Activated B cell treated with CpG ODN at 0.5 μM for 24 hours (primary cell): ENCODE measurements around the gene NKAIN2. TPM values are rescaled to one million over a fixed set of nuclear protein-coding genes. Genes with fewer than 3 reads are reported as not detected.

Source experiments
- ATAC-seq: fragments of 200-7000 bp; cut with Tn5 transposase; one replicate; pipeline ENCODE4 v1.10.0; 2021; ENCODE audit warnings: low read depth, mild to moderate bottlenecking, moderate library complexity
- CTCF ChIA-PET: fragments of 350-600 bp; sonication (Branson Sonifier 250); formaldehyde crosslinking; loops from one replicate; lab custom pipeline; 2021; ENCODE audit warnings: antibody characterized with exemption; lab: Charles Lee
- POLR2A ChIA-PET: fragments of 350-600 bp; sonication (Branson Sonifier 250); formaldehyde crosslinking; loops from one replicate; lab custom pipeline; 2021; ENCODE audit warnings: antibody characterized with exemption; lab: Charles Lee
- DNase-seq: peaks from one replicate; pipeline ENCODE4 v3.0.0; 2022
- H3K27ac Mint-ChIP-seq: one replicate; pipeline ENCODE4 v1.8.0; 2020; ENCODE audit warnings: mixed read lengths
- H3K27me3 Mint-ChIP-seq: one replicate; pipeline ENCODE4 v1.8.0; 2021; ENCODE audit warnings: mixed read lengths
- H3K36me3 Mint-ChIP-seq: one replicate; pipeline ENCODE4 v1.8.0; 2021; ENCODE audit warnings: low read depth, mixed read lengths
- H3K4me1 Mint-ChIP-seq: one replicate; pipeline ENCODE4 v1.8.0; 2021; ENCODE audit warnings: mixed read lengths
- H3K4me3 Mint-ChIP-seq: one replicate; pipeline ENCODE4 v1.8.0; 2020; ENCODE audit warnings: mild to moderate bottlenecking, mixed read lengths
- H3K9me3 Mint-ChIP-seq: one replicate; pipeline ENCODE4 v1.8.0; 2020; ENCODE audit warnings: mixed read lengths
- intact Hi-C: fragments of 100-400 bp; cut with micrococcal nuclease; formaldehyde crosslinking; loops from one replicate; pipeline ENCODE4 v1.15.1; 2024
- total RNA-seq: library from RNA; stranded (reverse); gene quantifications from 2 replicates; pipeline ENCODE4 v1.2.3, GENCODE V29; 2022
- TF ChIP-seq, protein P1 (sequence below): fragments of 200-600 bp; IDR thresholded peaks from one replicate; pipeline ENCODE4 v1.8.0; 2022; ENCODE audit warnings: antibody characterized with exemption, mild to moderate bottlenecking

Gene NKAIN2
- total RNA-seq, 1 donor from 2014 or later, result not detected

DNA sequence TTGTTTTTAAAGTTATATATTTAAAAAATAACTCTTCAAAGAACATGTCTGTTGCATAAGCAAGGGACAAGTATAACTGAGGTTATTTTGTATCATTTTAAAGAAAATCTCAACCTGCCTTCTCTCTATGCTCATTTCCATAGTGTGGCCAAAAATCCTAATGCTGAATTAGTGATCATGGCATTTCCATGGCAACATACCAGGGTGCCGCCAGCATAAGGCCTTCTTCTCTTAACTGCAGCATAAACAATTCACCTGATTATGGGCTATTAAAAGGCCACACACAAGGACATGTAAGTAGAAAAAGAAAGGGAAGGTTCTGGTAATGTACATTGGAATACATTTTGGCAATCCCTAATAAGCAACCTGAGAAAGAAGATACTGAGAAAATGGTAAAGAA, 1063.5 kb downstream of the NKAIN2 start:
- H3K4me3 Mint-ChIP-seq, result no peak overlapping the region
- no peaks in the 10 kb centered on the region for H3K27me3 Mint-ChIP-seq
- DNase-seq (no peak), ATAC-seq (no peak)
- intact Hi-C loops, result no loop called here
- ChIA-PET POLR2A (no interaction called here), CTCF (no interaction called here)
- no peaks in the 10 kb centered on the region for H3K36me3 Mint-ChIP-seq
- no peaks in the 10 kb centered on the region for H3K4me1 Mint-ChIP-seq
- H3K27ac Mint-ChIP-seq, result no peak overlapping the region
- peaks cover 5% of the 10 kb centered on the region for H3K9me3 Mint-ChIP-seq
- TF ChIP-seq, protein P1, sequence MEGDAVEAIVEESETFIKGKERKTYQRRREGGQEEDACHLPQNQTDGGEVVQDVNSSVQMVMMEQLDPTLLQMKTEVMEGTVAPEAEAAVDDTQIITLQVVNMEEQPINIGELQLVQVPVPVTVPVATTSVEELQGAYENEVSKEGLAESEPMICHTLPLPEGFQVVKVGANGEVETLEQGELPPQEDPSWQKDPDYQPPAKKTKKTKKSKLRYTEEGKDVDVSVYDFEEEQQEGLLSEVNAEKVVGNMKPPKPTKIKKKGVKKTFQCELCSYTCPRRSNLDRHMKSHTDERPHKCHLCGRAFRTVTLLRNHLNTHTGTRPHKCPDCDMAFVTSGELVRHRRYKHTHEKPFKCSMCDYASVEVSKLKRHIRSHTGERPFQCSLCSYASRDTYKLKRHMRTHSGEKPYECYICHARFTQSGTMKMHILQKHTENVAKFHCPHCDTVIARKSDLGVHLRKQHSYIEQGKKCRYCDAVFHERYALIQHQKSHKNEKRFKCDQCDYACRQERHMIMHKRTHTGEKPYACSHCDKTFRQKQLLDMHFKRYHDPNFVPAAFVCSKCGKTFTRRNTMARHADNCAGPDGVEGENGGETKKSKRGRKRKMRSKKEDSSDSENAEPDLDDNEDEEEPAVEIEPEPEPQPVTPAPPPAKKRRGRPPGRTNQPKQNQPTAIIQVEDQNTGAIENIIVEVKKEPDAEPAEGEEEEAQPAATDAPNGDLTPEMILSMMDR, result no peak

DNA sequence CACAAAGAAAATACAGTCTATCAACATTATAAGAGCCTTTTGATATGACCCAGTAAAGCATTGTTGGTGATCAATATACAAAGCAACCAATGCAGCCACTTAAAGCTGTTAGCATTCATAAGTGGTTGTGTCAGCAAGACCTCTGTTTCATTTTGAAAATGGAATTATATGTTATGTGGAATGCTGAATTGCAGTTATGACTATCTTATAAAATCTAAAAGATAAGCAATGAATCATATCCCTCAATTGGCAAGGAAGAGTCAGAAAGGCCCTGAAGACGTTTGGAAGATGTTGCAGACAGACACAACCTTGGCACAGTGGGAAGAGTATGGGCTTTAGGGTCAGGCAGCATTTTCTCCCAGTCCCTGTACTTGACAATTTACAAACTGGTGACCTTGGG, 1064.8 kb downstream of the NKAIN2 start:
- no peaks in the 10 kb centered on the region for H3K36me3 Mint-ChIP-seq
- ChIA-PET CTCF (no interaction called here), POLR2A (no interaction called here)
- no peaks in the 10 kb centered on the region for H3K9me3 Mint-ChIP-seq
- H3K27me3 Mint-ChIP-seq, result no peaks in the 10 kb centered on the region
- H3K4me1 Mint-ChIP-seq, result no peaks in the 10 kb centered on the region
- H3K4me3 Mint-ChIP-seq, result no peak overlapping the region
- no peak for DNase-seq
- ATAC-seq, result no peak
- no peak overlapping the region for H3K27ac Mint-ChIP-seq
- intact Hi-C loops, result no loop called here
- TF ChIP-seq, protein P1, result no peak

DNA sequence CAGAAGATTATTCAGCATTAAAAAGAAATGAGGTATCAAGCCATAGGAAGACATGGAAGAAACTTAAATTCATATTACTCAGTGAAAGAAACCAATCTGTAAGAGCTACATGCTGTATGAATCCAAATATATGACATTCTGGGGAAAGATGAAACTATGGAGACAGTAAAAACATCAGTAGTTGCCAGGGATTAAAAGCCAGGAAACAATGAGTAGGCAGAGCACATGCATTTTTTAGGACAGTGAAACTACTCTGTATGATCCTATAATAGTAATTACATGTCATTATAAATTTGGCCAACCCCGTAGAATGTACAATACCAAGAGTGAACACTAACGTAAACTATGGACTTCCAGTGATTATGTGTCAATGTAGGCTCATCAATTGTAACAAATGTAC, 1065.8 kb downstream of the NKAIN2 start:
- H3K27ac Mint-ChIP-seq, result no peak overlapping the region
- no peaks in the 10 kb centered on the region for H3K9me3 Mint-ChIP-seq
- no peak overlapping the region for H3K4me3 Mint-ChIP-seq
- no peaks in the 10 kb centered on the region for H3K4me1 Mint-ChIP-seq
- TF ChIP-seq, protein P1, result no peak
- CTCF ChIA-PET, result no interaction called here
- ATAC-seq (no peak), DNase-seq (no peak)
- no peaks in the 10 kb centered on the region for H3K36me3 Mint-ChIP-seq
- POLR2A ChIA-PET, result no interaction called here
- intact Hi-C loops, result no loop called here
- H3K27me3 Mint-ChIP-seq, result no peaks in the 10 kb centered on the region

DNA sequence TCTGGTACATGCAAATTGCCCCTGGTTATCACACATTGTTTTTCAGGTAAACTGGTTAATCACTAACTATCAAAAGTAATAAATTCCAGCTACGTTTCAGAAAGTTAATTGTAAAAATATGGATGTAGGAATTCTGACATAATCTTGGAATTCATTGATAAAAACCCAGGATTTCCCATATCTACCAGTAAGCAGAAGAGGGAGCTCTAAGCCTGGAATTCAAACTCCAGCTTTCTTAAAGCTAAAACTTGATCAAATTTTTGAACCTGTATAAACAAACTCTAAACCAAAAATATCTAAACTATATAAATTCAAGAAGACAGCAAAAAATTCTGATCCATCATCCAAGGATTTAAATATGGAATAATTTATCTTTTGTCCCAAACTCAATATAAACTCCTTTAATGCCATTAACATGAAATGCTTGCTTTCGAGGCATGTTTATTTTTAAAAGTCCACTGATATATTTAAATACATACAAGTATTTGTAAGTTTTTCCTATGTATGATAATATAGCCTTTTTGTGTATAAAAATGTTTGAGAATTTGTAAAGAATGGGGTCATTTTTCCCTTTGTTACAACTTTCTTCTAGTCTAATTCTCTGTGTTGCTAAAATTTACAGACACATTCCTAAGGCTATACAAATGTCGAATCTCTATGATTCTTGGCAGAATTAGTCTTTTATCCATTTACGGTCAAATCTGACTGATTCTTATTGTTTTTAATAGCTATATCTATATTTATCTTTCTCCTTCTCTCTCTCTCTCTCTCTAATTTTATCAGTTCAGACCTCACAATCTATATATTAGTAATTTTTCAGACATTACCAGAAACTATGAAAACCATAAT, 1067.2 kb downstream of the NKAIN2 start:
- TF ChIP-seq, protein P1, result no peak
- no peak overlapping the region for H3K4me3 Mint-ChIP-seq
- ATAC-seq, result no peak
- no peaks in the 10 kb centered on the region for H3K4me1 Mint-ChIP-seq
- DNase-seq, result no peak
- H3K36me3 Mint-ChIP-seq, result no peaks in the 10 kb centered on the region
- H3K27ac Mint-ChIP-seq, result no peak overlapping the region
- H3K27me3 Mint-ChIP-seq, result no peaks in the 10 kb centered on the region
- CTCF ChIA-PET, result no interaction called here
- POLR2A ChIA-PET, result no interaction called here
- H3K9me3 Mint-ChIP-seq, result peaks cover 4% of the 10 kb centered on the region
- intact Hi-C loops, result no loop called here

DNA sequence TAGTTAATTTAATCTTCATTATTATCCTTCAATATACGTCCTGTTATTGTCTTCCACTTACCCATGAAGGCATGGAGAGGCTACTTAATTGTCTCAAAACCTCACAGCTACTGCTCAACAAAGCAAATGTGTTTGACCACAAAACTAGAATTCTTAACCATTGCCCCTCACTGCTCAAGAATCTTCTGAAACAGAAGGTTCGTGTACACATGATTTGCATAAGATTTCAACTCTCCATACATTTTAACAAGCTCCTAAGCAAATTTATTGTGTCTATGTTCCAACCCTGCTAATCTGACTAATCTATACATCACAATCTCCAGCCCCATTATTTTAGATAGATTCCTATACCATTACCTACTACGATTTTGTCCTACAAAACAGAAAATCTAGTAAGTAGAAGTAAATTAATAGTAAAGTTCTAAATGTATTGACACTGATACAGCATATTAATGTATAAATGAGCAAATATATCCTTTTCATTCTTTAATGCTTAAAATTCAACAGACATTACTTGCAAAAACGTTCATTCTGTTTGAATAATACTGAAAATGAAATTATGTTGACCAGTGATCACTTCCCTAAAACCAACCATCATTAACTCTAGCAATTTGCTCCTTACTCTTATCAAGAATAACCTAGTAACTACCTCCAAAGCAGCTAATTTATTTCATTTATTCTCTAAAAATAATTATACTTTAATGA, 1068.8 kb downstream of the NKAIN2 start:
- Mint-ChIP-seq H3K4me3 (no peak overlapping the region), H3K36me3 (no peaks in the 10 kb centered on the region), H3K27me3 (no peaks in the 10 kb centered on the region), H3K27ac (no peak overlapping the region), H3K9me3 (peaks cover 4% of the 10 kb centered on the region), H3K4me1 (no peaks in the 10 kb centered on the region)
- TF ChIP-seq, protein P1, result no peak
- DNase-seq (no peak), ATAC-seq (no peak)
- ChIA-PET CTCF (no interaction called here), POLR2A (no interaction called here)
- intact Hi-C loops, result no loop called here
